Amniotic epithelial cell (primary cell): ENCODE results near the gene TRIM14.
"Not testable (repeated sequence)": the region's sequence is repeated elsewhere in the genome, so short reads cannot be mapped to it uniquely, and the experiment has no call there.

Source experiments
- DNase-seq: peaks from one replicate; pipeline ENCODE4 v3.0.0-alpha.2; 2010; ENCODE audit warnings: low read depth

The TRIM14 gene

GRCh38 chr9:98142182-98142907 is 23.3 kb upstream of the TRIM14 start:
- no peak for DNase-seq

GRCh38 chr9:98140503-98140902 is 21.5 kb upstream of the TRIM14 start:
- DNase-seq, result no peak

- no peak for DNase-seq
Observed at GRCh38 chr9:98136489-98136888, 17.5 kb upstream of the TRIM14 start.

GRCh38 chr9:98135938-98136337 is 16.9 kb upstream of the TRIM14 start:
- no peak for DNase-seq

- no peak for DNase-seq
Observed at GRCh38 chr9:98135558-98135934, 16.5 kb upstream of the TRIM14 start.

GRCh38 chr9:98134702-98135557 is 15.9 kb upstream of the TRIM14 start:
- no peak for DNase-seq

GRCh38 chr9:98132806-98133631 is 14.0 kb upstream of the TRIM14 start:
- DNase-seq, result no peak

GRCh38 chr9:98132158-98132557 is 13.1 kb upstream of the TRIM14 start:
- no peak for DNase-seq

- no peak for DNase-seq
Observed at GRCh38 chr9:98130576-98131228, 11.7 kb upstream of the TRIM14 start.

GRCh38 chr9:98130060-98130459 is 11.0 kb upstream of the TRIM14 start:
- DNase-seq, result not testable (repeated sequence)

- no peak for DNase-seq
Observed at GRCh38 chr9:98129451-98129881, 10.4 kb upstream of the TRIM14 start.

GRCh38 chr9:98128316-98128715 is 9.3 kb upstream of the TRIM14 start:
- DNase-seq, result no peak

- DNase-seq, result no peak
Observed at GRCh38 chr9:98127226-98127625, 8.2 kb upstream of the TRIM14 start.

- no peak for DNase-seq
Observed at GRCh38 chr9:98124637-98125426, 5.8 kb upstream of the TRIM14 start.

- not testable (repeated sequence) for DNase-seq
Observed at GRCh38 chr9:98124091-98124490, 5.1 kb upstream of the TRIM14 start.

GRCh38 chr9:98121058-98121457 is 2.0 kb upstream of the TRIM14 start:
- DNase-seq, result no peak

- DNase-seq, result no peak
Observed at GRCh38 chr9:98120476-98120875, 1.5 kb upstream of the TRIM14 start.

GRCh38 chr9:98117984-98118639 is 910 bp downstream of the TRIM14 start:
- DNase-seq, result peak; percentile 21

- DNase-seq, result not testable (repeated sequence)
Observed at GRCh38 chr9:98117097-98117496, 1.9 kb downstream of the TRIM14 start.

- DNase-seq, result no peak
Observed at GRCh38 chr9:98109052-98109451, 10.0 kb downstream of the TRIM14 start.
